Measurements from ENCODE around the gene DSG4. TPM values are rescaled to one million over a fixed set of nuclear protein-coding genes. Genes with fewer than 3 reads are reported as not detected.

The DSG4 gene
- total RNA-seq, 3 donors from 2014 or later, result 0.24 to 0.26 TPM; not detected in 1

- DNase-seq (no peak), ATAC-seq (no peak)
- H3K9me3 ChIP-seq, result no peaks in the 10 kb centered on the region
- H3K4me1 ChIP-seq (ENCODE audit: low read depth), result no peaks in the 10 kb centered on the region
- TF ChIP-seq, protein P1, sequence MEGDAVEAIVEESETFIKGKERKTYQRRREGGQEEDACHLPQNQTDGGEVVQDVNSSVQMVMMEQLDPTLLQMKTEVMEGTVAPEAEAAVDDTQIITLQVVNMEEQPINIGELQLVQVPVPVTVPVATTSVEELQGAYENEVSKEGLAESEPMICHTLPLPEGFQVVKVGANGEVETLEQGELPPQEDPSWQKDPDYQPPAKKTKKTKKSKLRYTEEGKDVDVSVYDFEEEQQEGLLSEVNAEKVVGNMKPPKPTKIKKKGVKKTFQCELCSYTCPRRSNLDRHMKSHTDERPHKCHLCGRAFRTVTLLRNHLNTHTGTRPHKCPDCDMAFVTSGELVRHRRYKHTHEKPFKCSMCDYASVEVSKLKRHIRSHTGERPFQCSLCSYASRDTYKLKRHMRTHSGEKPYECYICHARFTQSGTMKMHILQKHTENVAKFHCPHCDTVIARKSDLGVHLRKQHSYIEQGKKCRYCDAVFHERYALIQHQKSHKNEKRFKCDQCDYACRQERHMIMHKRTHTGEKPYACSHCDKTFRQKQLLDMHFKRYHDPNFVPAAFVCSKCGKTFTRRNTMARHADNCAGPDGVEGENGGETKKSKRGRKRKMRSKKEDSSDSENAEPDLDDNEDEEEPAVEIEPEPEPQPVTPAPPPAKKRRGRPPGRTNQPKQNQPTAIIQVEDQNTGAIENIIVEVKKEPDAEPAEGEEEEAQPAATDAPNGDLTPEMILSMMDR (IDR thresholded peaks at IDR 0.05), result no peak
- intact Hi-C loops (cut with DNase I, micrococcal nuclease), result no loop called here
- H3K36me3 ChIP-seq (ENCODE audit: low read depth), result no peaks in the 10 kb centered on the region
- H3K4me3 ChIP-seq, result no peak overlapping the region
Observed at GRCh38 chr18:31439807-31440325, 63.3 kb downstream of the DSG4 start.

- Histone ChIP-seq H3K4me1 (ENCODE audit: low read depth) (no peaks in the 10 kb centered on the region), H3K4me3 (no peak overlapping the region), H3K9me3 (no peaks in the 10 kb centered on the region), H3K36me3 (ENCODE audit: low read depth) (no peaks in the 10 kb centered on the region)
- ATAC-seq (no peak), DNase-seq (no peak)
- TF ChIP-seq, protein P1 (IDR thresholded peaks at IDR 0.05), result no peak
- intact Hi-C loops (cut with DNase I, micrococcal nuclease), result no loop called here
Observed at GRCh38 chr18:31440787-31441186, 64.2 kb downstream of the DSG4 start.

DNA sequence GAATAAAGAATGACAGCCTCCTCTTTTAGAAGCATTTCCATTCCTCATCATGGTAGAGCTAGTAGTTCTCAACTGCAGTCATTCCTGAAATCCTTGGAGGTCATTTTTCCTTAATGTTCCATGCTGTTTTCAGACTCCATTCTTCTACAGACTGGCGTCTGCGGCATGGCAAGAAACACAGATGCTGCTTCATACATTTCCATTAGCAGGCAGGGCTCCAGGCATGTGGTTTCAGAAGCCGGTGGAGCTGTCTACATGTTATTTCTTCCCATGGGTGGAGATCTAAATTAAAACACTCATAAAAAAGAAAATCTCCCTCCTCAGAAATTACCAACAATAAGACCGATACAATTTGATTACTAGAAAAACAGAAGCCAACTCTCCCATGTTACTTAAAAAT lies 64.9 kb downstream of the DSG4 start:
- no peak for ATAC-seq
- no peaks in the 10 kb centered on the region for H3K36me3 ChIP-seq (ENCODE audit: low read depth)
- TF ChIP-seq, protein P1 (IDR thresholded peaks at IDR 0.05), result no peak
- no peak overlapping the region for H3K4me3 ChIP-seq
- intact Hi-C loops (cut with DNase I, micrococcal nuclease), result no loop called here
- no peak for DNase-seq
- no peaks in the 10 kb centered on the region for H3K4me1 ChIP-seq (ENCODE audit: low read depth)
- H3K9me3 ChIP-seq, result no peaks in the 10 kb centered on the region

- no peaks in the 10 kb centered on the region for H3K36me3 ChIP-seq (ENCODE audit: low read depth)
- no peak for ATAC-seq
- H3K4me1 ChIP-seq (ENCODE audit: low read depth), result no peaks in the 10 kb centered on the region
- no peak overlapping the region for H3K4me3 ChIP-seq
- TF ChIP-seq, protein P1 (IDR thresholded peaks at IDR 0.05), result no peak
- DNase-seq, result no peak
- intact Hi-C loops (cut with DNase I, micrococcal nuclease), result no loop called here
- no peaks in the 10 kb centered on the region for H3K9me3 ChIP-seq
Observed at GRCh38 chr18:31444142-31444541, 67.6 kb downstream of the DSG4 start.

GRCh38 chr18:31445908-31446307 lies 69.3 kb downstream of the DSG4 start:
- no peaks in the 10 kb centered on the region for H3K4me1 ChIP-seq (ENCODE audit: low read depth)
- H3K36me3 ChIP-seq (ENCODE audit: low read depth), result no peaks in the 10 kb centered on the region
- no peak for ATAC-seq
- H3K4me3 ChIP-seq, result no peak overlapping the region
- TF ChIP-seq, protein P1 (IDR thresholded peaks at IDR 0.05), result no peak
- no peaks in the 10 kb centered on the region for H3K9me3 ChIP-seq
- intact Hi-C loops (cut with DNase I, micrococcal nuclease), result no loop called here
- DNase-seq, result no peak

DNA sequence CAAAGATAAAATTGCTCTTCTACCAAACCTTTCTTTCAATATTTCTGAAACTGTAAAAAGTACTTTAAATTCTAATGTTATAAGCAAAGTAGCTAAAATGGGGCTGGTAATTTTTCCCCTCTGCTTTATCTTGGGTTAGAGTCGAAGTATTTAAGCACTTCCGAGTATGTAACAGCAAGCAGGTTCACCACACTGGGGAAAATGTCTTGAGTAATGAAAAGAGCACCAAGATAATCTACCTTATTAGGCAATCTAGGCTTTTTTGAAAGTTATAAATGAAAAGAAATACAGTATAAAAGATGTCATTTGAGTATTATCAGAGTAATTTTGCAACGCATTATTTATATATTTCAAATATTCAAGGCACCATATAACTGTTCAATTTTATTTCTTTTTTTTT lies 70.3 kb downstream of the DSG4 start:
- DNase-seq (no peak), ATAC-seq (no peak)
- Histone ChIP-seq H3K36me3 (ENCODE audit: low read depth) (no peaks in the 10 kb centered on the region), H3K9me3 (no peaks in the 10 kb centered on the region), H3K4me3 (no peak overlapping the region), H3K4me1 (ENCODE audit: low read depth) (no peaks in the 10 kb centered on the region)
- intact Hi-C loops (cut with DNase I, micrococcal nuclease), result no loop called here
- TF ChIP-seq, protein P1 (IDR thresholded peaks at IDR 0.05), result no peak
